Nasal cavity respiratory epithelium epithelial cell of viscerocranial mucosa (primary cell): ENCODE data around the gene GABARAP. TPM values are rescaled to one million over a fixed set of nuclear protein-coding genes. Genes with fewer than 3 reads are reported as not detected.

Source experiments
- total RNA-seq: library from RNA; depleted of rRNA; stranded (reverse); fragments of >200 nt; gene quantifications from 2 replicates; pipeline ENCODE4 v1.2.3, GENCODE V29; 2014

The GABARAP gene
- total RNA-seq, result 57.8 and 81.4 TPM in 2 replicates

DNA sequence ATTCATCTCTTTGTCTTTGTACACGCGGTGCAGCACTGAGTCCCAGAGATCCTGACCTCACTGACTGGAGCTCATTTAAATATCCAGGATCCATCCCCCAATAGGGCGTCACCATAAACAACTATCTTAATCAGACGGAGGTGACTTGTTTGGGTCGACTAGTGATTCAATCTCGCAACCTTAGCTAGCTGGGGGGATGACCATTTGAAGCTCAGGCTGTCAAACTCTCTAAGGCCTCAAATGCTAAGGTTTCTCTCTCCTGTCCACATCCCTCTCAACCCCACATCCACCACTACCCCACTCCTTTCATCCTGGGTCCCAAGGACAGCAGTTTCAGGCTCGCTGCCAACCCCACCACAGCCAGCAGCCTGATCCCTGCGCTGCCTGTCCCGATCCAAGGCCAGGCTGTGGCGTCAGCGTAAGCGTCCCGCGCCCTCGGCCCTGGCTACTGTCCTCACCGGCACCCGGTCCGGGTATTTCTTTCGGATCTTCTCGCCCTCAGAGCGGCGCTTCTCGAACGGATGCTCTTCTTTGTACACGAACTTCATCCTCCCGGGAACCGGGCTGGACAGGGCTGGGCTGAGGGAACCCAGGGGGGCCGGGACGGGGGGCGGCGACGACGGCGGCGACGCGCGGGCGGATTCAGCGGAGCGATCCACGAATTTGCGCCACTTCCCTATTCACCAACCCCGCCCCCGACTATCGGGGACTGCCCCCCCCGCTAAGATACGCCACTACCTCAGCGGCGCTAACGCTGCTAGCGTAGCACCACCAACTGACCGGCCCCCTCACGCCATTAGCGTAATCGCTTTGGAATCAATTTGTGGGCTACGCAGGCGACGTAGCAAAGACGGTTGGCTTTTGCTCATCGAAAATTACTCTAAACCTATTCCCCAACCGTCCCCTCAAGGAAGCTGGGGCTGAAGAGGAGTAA, at the start of gene GABARAP:
TSS of gene GABARAP (minus strand) at position 667 of the 934 bp plus-strand sequence. CDS start at position 548, 119 bp downstream.

DNA sequence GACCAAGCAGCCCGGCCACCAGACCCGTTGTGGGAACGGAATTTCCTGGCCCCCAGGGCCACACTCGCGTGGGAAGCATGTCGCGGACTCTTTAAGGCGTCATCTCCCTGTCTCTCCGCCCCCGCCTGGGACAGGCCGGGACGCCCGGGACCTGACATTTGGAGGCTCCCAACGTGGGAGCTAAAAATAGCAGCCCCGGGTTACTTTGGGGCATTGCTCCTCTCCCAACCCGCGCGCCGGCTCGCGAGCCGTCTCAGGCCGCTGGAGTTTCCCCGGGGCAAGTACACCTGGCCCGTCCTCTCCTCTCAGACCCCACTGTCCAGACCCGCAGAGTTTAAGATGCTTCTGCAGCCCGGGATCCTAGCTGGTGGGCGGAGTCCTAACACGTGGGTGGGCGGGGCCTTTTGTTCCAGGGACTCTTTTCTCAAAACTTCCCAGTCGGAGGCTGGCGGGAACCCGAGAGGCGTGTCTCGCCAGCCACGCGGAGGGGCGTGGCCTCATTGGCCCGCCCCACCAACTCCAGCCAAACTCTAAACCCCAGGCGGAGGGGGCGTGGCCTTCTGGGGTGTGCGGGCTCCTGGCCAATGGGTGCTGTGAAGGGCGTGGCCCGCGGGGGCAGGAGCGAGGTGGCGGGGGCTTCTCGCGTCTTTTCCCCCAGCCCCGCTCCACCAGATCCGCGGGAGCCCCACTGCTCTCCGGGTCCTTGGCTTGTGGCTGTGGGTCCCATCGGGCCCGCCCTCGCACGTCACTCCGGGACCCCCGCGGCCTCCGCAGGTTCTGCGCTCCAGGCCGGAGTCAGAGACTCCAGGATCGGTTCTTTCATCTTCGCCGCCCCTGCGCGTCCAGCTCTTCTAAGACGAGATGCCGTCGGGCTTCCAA, 39.1 kb upstream of the GABARAP start, which contains the start of gene SLC2A4:
TSS of gene SLC2A4 (plus strand) at position 645 of the 879 bp plus-strand sequence. CDS start at position 862, 217 bp downstream.

DNA sequence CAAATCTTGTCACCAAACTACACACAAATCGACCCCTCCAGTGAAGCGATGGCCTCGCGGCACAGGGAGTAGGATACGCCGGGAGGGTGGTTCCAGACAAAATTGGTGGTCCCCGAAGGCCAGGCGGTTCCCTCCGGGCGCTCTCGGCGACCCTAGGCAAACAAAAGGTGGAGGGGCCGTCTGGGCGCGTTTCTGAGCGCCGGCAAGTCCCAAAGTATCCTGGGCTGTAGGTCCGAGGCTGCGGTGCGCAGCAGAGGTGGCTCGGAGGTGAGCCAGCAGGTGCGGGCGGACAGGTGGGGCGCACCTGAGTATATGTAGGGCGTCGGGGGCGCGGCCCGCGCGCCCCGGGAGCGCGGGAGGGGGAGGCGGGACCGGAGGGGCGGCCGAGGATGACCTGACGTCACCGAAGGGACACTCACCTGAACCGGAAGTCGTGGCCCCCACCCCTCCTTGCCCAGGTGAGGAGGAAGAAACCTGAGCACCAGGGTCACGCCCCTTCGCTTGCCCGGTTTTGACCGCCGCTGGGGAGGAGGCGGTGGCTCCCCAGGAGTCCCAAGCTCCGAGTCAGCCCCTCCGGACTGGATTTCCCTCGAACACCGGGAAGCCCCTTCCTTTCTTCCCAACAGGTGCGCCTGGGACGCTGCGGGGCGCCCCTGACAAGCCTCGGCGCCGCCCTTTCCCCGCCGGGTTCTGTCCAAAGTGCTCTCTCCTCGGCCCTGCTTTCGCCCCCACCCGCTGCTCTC, 20.1 kb upstream of the GABARAP start, which contains the start of gene CLDN7:
TSS of gene CLDN7 (minus strand) at position 287 of the 743 bp plus-strand sequence. CDS start 435 bp downstream, outside the sequence.

DNA sequence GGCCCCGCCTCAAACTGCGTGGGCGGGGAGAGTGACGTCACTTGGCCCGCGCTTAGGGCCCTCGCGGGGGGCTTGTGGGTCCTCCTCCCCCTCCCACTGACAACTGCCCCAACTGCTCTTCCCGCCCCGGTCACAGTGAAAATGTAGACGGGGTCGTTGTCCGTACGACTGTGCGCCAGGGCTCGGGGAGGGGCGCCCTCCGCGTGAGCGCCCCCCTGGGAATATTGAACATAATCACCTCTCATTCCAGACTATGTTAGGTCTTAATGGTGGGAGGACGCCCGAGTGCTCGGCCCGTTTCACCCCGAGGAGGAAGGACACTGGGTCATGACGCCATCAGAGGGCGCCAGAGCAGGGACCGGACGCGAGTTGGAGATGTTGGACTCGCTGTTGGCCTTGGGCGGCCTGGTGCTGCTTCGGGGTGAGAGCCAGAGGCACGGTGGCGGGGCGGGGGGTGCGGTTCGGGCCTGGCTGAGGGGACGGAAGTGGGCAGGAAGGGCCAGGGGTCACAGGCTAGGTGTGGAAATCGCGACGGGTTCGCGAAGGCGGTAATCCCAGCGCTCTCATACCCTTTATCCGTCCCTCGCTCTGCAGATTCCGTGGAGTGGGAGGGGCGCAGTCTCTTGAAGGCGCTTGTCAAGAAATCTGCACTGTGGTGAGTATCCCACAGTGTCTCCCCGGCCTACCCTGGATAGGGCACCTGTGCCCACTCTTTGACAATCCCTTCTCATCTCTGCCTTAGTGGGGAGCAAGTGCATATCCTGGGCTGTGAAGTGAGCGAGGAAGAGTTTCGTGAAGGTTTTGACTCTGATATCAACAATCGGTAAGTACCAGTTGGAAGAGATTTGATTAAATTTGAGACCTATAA, 10.2 kb upstream of the GABARAP start, which contains the start of gene ELP5:
TSS of gene ELP5 (plus strand) at position 40 of the 868 bp plus-strand sequence. CDS start at position 376, 336 bp downstream.

DNA sequence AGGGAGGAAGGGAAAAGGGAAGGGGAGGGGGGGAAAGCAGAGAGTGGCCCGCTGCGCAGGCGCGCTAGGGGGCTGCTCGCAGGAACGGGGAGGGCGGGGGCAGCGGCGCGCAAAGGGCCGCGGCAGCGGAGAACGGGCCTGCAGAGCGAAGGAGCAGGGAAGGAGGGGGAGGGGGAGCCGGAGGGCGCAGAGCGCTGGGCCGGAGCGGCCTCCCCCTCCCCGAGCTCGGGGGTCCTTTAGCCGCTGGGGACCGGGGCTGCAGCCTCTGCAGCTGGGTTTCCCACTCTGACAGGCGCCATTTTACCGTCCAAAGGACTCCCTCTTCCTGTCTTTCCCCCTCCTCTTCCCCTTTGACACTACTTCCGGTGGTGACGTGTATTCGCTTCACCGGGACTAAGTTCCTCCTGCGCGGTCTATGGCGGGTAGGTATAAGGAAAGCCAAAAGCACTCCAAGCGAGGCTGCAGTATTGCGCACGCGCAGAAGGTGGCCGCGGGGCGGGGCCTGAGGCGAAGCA, 9.5 kb upstream of the GABARAP start, which contains the start of gene CTDNEP1:
TSS of gene CTDNEP1 (minus strand) at position 74 of the 515 bp plus-strand sequence. CDS start 438 bp downstream, outside the sequence.

DNA sequence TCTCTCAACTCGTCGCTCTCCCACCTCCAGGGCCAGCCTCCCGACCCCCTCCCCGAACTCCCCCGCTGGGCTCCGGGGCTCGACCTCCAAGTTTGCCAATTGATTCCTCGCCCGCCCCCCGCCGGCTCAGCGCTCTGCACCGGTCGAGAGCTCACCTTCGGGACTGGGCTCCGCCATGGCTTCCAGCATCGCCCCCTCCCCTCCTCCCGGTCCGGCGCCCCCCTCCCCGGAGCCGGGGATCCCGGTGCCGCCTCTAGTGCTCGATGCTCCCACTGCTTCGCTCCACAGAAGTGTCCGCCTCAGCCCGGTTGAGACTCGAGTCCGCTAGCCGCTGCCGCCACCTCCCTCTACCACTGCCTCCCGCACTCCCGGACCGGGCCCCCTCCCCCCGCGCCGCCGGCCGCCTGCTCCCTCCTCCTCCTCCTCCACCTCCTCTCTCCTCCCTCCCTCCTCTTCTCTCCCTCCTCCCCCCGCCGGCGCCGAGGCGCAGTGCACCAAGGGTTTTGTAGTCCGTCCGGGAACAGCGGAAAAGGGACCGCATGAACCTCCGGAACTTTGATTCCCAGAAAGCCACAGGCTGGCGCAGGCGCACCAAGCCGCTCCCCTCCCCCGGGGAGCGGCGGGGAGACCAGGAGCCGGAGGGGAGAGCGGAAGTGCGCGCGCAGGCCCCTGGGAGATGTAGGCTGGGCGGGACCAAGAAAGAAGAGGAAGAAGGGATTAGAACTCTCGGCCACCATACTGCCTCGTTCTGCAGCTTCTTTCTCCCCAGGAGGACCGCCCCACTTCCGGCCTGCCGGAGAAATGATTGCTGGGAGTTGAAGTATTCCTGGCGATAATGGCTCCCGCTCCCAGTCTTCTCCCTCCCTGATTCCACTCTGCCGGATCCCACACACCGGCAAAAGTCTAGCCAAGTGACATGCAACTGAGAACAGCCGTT, 2.9 kb downstream of the GABARAP start, which contains the start of gene PHF23:
TSS of gene PHF23 (minus strand) at position 367 of the 937 bp plus-strand sequence. CDS start at position 189, 178 bp downstream.

DNA sequence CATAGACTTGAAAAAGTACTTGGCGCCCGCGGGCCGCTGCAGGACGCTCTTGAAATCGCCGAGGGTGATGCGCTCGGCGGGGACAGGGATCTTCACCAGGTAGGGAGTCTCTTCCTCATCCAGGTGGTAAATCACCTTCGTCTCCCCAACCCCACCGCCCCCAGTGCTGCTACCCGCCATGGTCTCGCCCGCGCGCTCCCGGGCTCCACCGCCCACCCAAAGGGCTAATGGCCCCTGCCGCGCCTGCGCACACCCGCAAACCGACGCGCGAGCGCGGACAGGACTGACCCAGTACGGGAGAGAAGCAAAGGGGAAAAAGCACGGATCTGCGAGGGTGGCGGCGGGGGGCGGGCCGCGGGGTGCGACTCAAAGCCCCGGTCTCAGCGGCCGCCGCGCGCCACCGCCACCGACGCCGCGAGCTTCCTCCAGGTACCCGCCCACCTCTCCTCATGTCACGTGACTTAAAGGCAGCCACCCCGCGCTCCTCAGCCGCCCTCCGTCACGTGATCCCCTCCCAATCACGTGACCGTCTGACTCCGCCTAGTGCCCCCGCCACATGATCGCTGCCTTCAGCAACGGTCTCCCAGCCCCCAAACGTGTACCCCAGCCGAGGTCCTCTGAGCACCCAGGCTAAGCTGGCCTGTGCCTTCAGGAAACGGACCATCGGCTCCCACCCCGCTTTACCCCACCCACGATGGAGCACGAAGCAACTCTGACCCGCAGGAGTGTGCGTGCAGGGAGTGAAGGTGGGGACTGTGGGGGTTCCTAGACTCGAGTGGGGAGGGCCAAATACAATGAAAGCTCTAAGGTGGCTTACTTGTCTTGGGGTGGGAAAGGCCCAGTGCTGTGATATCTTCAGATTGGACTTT, 7.9 kb downstream of the GABARAP start, which contains the start of gene DVL2:
TSS of gene DVL2 (minus strand) at position 435 of the 869 bp plus-strand sequence. CDS start at position 180, 255 bp downstream.

DNA sequence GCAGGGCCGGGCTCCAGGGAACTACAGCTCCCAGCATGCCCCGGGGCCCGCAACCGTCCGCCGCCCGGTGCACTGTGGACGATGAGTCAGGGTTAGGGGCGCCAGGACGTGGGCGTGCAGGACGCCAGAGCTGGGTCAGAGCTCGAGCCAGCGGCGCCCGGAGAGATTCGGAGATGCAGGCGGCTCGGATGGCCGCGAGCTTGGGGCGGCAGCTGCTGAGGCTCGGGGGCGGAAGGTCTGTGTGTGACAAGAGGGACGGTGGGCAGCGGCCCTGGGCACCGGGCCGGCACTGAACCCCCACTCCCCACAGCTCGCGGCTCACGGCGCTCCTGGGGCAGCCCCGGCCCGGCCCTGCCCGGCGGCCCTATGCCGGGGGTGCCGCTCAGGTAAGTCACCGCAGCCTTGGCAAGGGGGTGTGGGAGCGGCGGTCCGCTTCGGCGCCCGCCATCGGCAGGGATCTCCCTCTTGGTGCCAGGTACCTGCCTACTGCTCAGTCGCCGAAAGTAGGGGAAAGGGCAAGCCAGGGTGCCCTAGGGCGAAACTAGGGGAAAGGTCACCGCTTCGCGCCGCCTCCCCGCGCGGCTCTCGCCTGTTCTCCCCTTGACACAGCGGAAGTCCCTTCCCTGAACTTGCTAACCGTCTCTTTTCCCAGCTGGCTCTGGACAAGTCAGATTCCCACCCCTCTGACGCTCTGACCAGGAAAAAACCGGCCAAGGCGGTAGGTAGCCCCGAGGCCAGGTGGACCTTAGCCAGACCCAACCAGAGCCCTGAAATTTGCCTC, 22.2 kb downstream of the GABARAP start, which contains the start of the genes ACADVL and DLG4:
TSS of gene ACADVL (plus strand) at position 127 of the 781 bp plus-strand sequence. CDS start at position 174, 47 bp downstream.
TSS of gene DLG4 (minus strand) at position 25 of the 781 bp plus-strand sequence.

Other genes starting within 250 kb of the GABARAP start
- under 0.01 and 0.14 TPM in 2 replicates for gene ALOX12, start 246.4 kb downstream of the GABARAP start, total RNA-seq
- gene RNASEK, start 229.8 kb downstream of the GABARAP start, total RNA-seq, result 15.7 and 46.3 TPM in 2 replicates
- not detected in 2 replicates for gene BCL6B, start 219.4 kb downstream of the GABARAP start, total RNA-seq
- 1.4 and 3.0 TPM in 2 replicates for gene SLC16A13, start 206.4 kb downstream of the GABARAP start, total RNA-seq
- 0.07 TPM in 1 of 2 replicates, not detected in the other for gene SLC16A11, start 198.4 kb downstream of the GABARAP start, total RNA-seq
- gene CLEC10A, start 162.2 kb downstream of the GABARAP start, total RNA-seq, result not detected in 2 replicates
- not detected in 2 replicates for gene ASGR2, start 127.6 kb downstream of the GABARAP start, total RNA-seq
- 0.07 TPM in 1 of 2 replicates, not detected in the other for gene ASGR1, start 63.1 kb downstream of the GABARAP start, total RNA-seq
- gene DLG4, start 22.6 kb downstream of the GABARAP start, total RNA-seq, result 1.0 and 9.3 TPM in 2 replicates
- 172 and 221 TPM in 2 replicates for gene ACADVL, start 22.5 kb downstream of the GABARAP start, total RNA-seq
- gene DVL2, start 7.9 kb downstream of the GABARAP start, total RNA-seq, result 62.4 and 66.6 TPM in 2 replicates
- 27.0 and 32.2 TPM in 2 replicates for gene PHF23, start 3.0 kb downstream of the GABARAP start, total RNA-seq
- 26.3 and 49.0 TPM in 2 replicates for gene CTDNEP1, start 9.3 kb upstream of the GABARAP start, total RNA-seq
- gene ELP5, start 9.8 kb upstream of the GABARAP start, total RNA-seq, result 11.0 and 16.7 TPM in 2 replicates
- gene CLDN7, start 20.0 kb upstream of the GABARAP start, total RNA-seq, result 453 and 573 TPM in 2 replicates
- under 0.01 and 0.14 TPM in 2 replicates for gene SLC2A4, start 39.3 kb upstream of the GABARAP start, total RNA-seq
- 0.34 and 1.1 TPM in 2 replicates for gene YBX2, start 52.2 kb upstream of the GABARAP start, total RNA-seq
- gene EIF5A, start 65.2 kb upstream of the GABARAP start, total RNA-seq, result 435 and 611 TPM in 2 replicates
- gene GPS2, start 72.9 kb upstream of the GABARAP start, total RNA-seq, result 29.4 and 30.4 TPM in 2 replicates
- gene NEURL4, start 86.9 kb upstream of the GABARAP start, total RNA-seq, result 15.7 and 22.5 TPM in 2 replicates
- 0.34 and 0.71 TPM in 2 replicates for gene ACAP1, start 94.1 kb upstream of the GABARAP start, total RNA-seq
- 7.2 and 21.0 TPM in 2 replicates for gene KCTD11, start 109.7 kb upstream of the GABARAP start, total RNA-seq
- gene TMEM95, start 112.7 kb upstream of the GABARAP start, total RNA-seq, result not detected in 2 replicates
- 5.8 and 10.6 TPM in 2 replicates for gene TNK1, start 138.6 kb upstream of the GABARAP start, total RNA-seq
- 12.6 and 28.2 TPM in 2 replicates for gene PLSCR3, start 152.1 kb upstream of the GABARAP start, total RNA-seq
- 26.6 and 88.9 TPM in 2 replicates for gene TMEM256, start 161.6 kb upstream of the GABARAP start, total RNA-seq
- gene NLGN2, start 165.4 kb upstream of the GABARAP start, total RNA-seq, result 1.4 and 6.1 TPM in 2 replicates
- gene SPEM1, start 177.9 kb upstream of the GABARAP start, total RNA-seq, result not detected in 2 replicates
- gene SPEM2, start 183.2 kb upstream of the GABARAP start, total RNA-seq, result not detected in 2 replicates
- not detected in 2 replicates for gene SPEM3, start 186.4 kb upstream of the GABARAP start, total RNA-seq
- 10.3 and 10.7 TPM in 2 replicates for gene TMEM102, start 193.0 kb upstream of the GABARAP start, total RNA-seq
- gene FGF11, start 197.1 kb upstream of the GABARAP start, total RNA-seq, result 19.1 and 44.3 TPM in 2 replicates
- gene CHRNB1, start 202.6 kb upstream of the GABARAP start, total RNA-seq, result 7.6 and 14.7 TPM in 2 replicates
- 17.4 and 37.4 TPM in 2 replicates for gene ZBTB4, start 237.2 kb upstream of the GABARAP start, total RNA-seq
- gene SLC35G6, start 239.0 kb upstream of the GABARAP start, total RNA-seq, result not detected in 2 replicates
- gene POLR2A, start 241.9 kb upstream of the GABARAP start, total RNA-seq, result 75.9 and 140 TPM in 2 replicates